HUES48 (cell line): ENCODE results near the gene ZC3HAV1.

Experiments used
- H3K27ac ChIP-seq: one replicate; pipeline ENCODE4 v1.7.0; 2013; ENCODE audit warnings: low read depth, low read length, inconsistent platforms
- H3K27me3 ChIP-seq: 2 replicates; pipeline ENCODE4 v1.6.1; 2013; ENCODE audit warnings: mild to moderate bottlenecking, low read length; ENCODE audit not compliant: control insufficient read depth, insufficient read depth
- H3K36me3 ChIP-seq: 2 replicates; pipeline ENCODE4 v1.6.1; 2013; ENCODE audit warnings: low read length; ENCODE audit not compliant: control insufficient read depth, insufficient read depth
- H3K4me1 ChIP-seq: 2 replicates; pipeline ENCODE4 v1.6.1; 2013; ENCODE audit warnings: mild to moderate bottlenecking, low read length; ENCODE audit not compliant: control insufficient read depth, insufficient read depth
- H3K4me3 ChIP-seq: 2 replicates; pipeline ENCODE4 v1.5.1; 2013; ENCODE audit warnings: mild to moderate bottlenecking, low read depth, low read length
- H3K9ac ChIP-seq: 2 replicates; pipeline ENCODE4 v1.6.1; 2013; ENCODE audit warnings: mild to moderate bottlenecking, low read depth, low read length, moderate library complexity
- H3K9me3 ChIP-seq: 2 replicates; pipeline ENCODE4 v1.6.1; 2013; ENCODE audit warnings: low read length; ENCODE audit not compliant: control insufficient read depth, insufficient read depth

Gene ZC3HAV1

GRCh38 chr7:139124084-139124914 is 14.8 kb upstream of the ZC3HAV1 start:
- no peaks in the 10 kb centered on the region for H3K36me3 ChIP-seq
- H3K27me3 ChIP-seq = no peaks in the 10 kb centered on the region
- H3K4me3 ChIP-seq = no peak overlapping the region
- peak overlapping the region; percentile 16 for H3K27ac ChIP-seq
- H3K9ac ChIP-seq = no peak overlapping the region
- H3K9me3 ChIP-seq = no peaks in the 10 kb centered on the region
- H3K4me1 ChIP-seq = no peaks in the 10 kb centered on the region

- H3K9me3 ChIP-seq = no peaks in the 10 kb centered on the region
- no peaks in the 10 kb centered on the region for H3K36me3 ChIP-seq
- no peak overlapping the region for H3K27ac ChIP-seq
- 0 out of 2 replicates have a peak, but pooled peaks cover 3% of the 10 kb centered on the region for H3K4me1 ChIP-seq
- H3K4me3 ChIP-seq = no peak overlapping the region
- H3K27me3 ChIP-seq = no peaks in the 10 kb centered on the region
- H3K9ac ChIP-seq = no peak overlapping the region
These were observed 9.9 kb upstream of the ZC3HAV1 start for GRCh38 chr7:139119486-139119849.

- no peaks in the 10 kb centered on the region for H3K27me3 ChIP-seq
- H3K9ac ChIP-seq = no peak overlapping the region
- 0 out of 2 replicates have a peak, but pooled peaks cover 3% of the 10 kb centered on the region for H3K4me1 ChIP-seq
- H3K4me3 ChIP-seq = no peak overlapping the region
- no peak overlapping the region for H3K27ac ChIP-seq
- H3K9me3 ChIP-seq = no peaks in the 10 kb centered on the region
- H3K36me3 ChIP-seq = no peaks in the 10 kb centered on the region
These were observed 9.4 kb upstream of the ZC3HAV1 start for GRCh38 chr7:139118805-139119485.

GRCh38 chr7:139118234-139118804 is 8.8 kb upstream of the ZC3HAV1 start:
- no peak overlapping the region for H3K9ac ChIP-seq
- no peaks in the 10 kb centered on the region for H3K9me3 ChIP-seq
- H3K27me3 ChIP-seq = no peaks in the 10 kb centered on the region
- 0 out of 2 replicates have a peak, but pooled peaks cover 3% of the 10 kb centered on the region for H3K4me1 ChIP-seq
- H3K27ac ChIP-seq = no peak overlapping the region
- no peaks in the 10 kb centered on the region for H3K36me3 ChIP-seq
- no peak overlapping the region for H3K4me3 ChIP-seq

GRCh38 chr7:139117599-139118233 is 8.2 kb upstream of the ZC3HAV1 start:
- Histone ChIP-seq H3K27ac (no peak overlapping the region), H3K4me1 (0 out of 2 replicates have a peak, but pooled peaks cover 3% of the 10 kb centered on the region), H3K36me3 (no peaks in the 10 kb centered on the region), H3K4me3 (no peak overlapping the region), H3K9me3 (no peaks in the 10 kb centered on the region), H3K27me3 (no peaks in the 10 kb centered on the region), H3K9ac (no peak overlapping the region)

DNA sequence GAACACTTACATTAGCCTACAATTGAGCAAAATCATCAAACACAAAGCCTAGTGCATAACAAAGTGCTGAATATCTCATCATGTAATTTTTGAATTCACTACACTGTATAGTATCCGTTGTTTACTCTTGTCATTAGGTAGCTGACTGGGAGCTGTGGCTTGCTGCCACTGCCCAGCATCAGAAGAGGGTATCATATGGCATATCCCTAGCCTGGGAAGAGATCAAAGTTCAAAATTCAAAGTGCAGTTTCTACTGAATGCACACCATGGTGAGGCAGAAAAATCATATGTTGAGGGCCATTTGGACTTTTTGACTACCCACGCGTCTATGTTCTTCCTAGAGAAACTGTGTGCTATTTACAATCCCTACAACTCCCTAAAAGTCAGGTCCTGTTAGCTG is 7.5 kb upstream of the ZC3HAV1 start:
- Histone ChIP-seq H3K9me3 (no peaks in the 10 kb centered on the region), H3K36me3 (no peaks in the 10 kb centered on the region), H3K4me3 (no peak overlapping the region), H3K4me1 (0 out of 2 replicates have a peak, but pooled peaks cover 3% of the 10 kb centered on the region), H3K27ac (no peak overlapping the region), H3K9ac (no peak overlapping the region), H3K27me3 (no peaks in the 10 kb centered on the region)

- H3K36me3 ChIP-seq = no peaks in the 10 kb centered on the region
- H3K9ac ChIP-seq = no peak overlapping the region
- H3K9me3 ChIP-seq = no peaks in the 10 kb centered on the region
- peaks cover 4% of the 10 kb centered on the region; the same call in 1 of the 2 replicates for H3K4me1 ChIP-seq
- no peak overlapping the region for H3K4me3 ChIP-seq
- no peak overlapping the region for H3K27ac ChIP-seq
- peaks cover 3% of the 10 kb centered on the region for H3K27me3 ChIP-seq
These were observed 5.6 kb upstream of the ZC3HAV1 start for GRCh38 chr7:139115104-139115503.

DNA sequence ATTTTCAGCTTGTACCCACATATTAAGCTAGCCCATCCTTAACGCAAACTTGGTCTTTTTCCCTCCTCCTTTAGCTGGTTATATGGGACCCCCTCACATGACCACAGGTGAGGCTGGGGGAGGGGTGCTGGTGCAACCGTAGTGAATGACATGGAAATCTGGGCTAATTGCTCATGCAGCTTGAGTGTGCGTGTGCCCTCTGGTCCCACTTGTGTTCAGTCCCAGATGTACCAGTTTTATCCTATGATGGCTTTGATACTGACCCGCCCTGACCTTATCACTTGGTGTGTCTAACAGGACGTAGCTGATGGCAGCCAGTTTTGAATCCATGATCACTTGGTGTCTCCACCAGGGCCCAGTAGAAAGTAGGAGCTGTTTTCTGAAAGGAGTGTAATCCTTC is 5.1 kb upstream of the ZC3HAV1 start:
- Histone ChIP-seq H3K36me3 (no peaks in the 10 kb centered on the region), H3K4me1 (peaks cover 8% of the 10 kb centered on the region; the same call in 1 of the 2 replicates), H3K27ac (no peak overlapping the region), H3K4me3 (no peak overlapping the region), H3K9me3 (no peaks in the 10 kb centered on the region), H3K9ac (no peak overlapping the region), H3K27me3 (peaks cover 7% of the 10 kb centered on the region)

DNA sequence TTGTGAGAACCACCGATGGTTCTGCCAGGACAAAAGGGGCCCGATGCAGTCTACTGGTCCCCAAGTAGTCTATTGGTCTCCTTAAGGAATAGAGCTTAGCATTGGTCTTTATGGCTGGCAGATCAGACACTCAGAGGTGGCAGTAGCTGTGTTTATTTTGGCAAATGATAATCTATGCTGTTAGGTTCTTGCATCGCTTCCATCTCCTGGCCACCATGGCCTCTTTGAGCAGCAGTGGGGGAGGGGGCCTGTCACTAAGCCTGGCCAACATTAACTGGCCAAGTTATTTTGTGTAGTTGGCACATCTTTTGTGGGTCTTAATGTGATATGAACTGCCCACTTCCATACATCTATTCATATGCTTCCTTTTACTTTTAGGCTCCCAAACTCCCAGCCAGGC is 4.5 kb upstream of the ZC3HAV1 start:
- peaks cover 7% of the 10 kb centered on the region for H3K27me3 ChIP-seq
- no peak overlapping the region for H3K27ac ChIP-seq
- no peak overlapping the region for H3K9ac ChIP-seq
- H3K4me1 ChIP-seq = peaks cover 8% of the 10 kb centered on the region; the same call in 1 of the 2 replicates
- no peak overlapping the region for H3K4me3 ChIP-seq
- no peaks in the 10 kb centered on the region for H3K36me3 ChIP-seq
- no peaks in the 10 kb centered on the region for H3K9me3 ChIP-seq

DNA sequence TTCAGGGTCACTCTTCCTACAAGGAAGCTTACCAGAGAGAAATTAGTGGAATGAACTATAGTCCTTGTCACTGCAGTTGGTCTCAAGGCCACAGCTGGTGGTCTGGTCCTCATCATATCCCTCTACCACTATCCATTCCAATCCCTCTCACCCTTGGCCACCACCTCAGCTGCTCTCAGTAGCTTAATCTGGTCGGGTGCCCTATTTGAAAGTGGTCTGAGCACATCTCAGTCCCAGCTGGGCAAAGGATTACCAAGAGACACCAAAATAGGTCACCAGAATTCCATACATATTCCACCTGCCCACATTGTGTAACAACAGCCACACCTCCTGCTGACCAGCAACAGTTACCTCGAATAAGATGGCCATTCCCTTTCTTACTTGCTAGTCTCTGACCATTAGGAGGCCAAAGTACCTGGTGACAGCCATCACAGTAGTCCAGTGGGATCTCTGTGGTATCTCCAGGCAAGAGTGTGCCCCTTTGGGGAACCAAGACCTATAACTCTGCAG is 3.3 kb upstream of the ZC3HAV1 start:
- H3K4me3 ChIP-seq = no peak overlapping the region
- H3K9me3 ChIP-seq = no peaks in the 10 kb centered on the region
- H3K36me3 ChIP-seq = no peaks in the 10 kb centered on the region
- H3K27me3 ChIP-seq = peaks cover 10% of the 10 kb centered on the region
- peaks cover 5% of the 10 kb centered on the region; the same call in 1 of the 2 replicates for H3K4me1 ChIP-seq
- H3K27ac ChIP-seq = no peak overlapping the region
- no peak overlapping the region for H3K9ac ChIP-seq
